Measurements from ENCODE around the gene TRAK1.

The TRAK1 gene

GRCh38 chr3:42188376-42188775 is 97.2 kb downstream of the TRAK1 start:
- DNase-seq (ENCODE audit: low read depth), result no peak
- TF ChIP-seq CTCF (IDR thresholded peaks at IDR 0.05; ENCODE audit: low read depth, low read length, missing control alignments), result no peak
- H3K4me3 ChIP-seq (ENCODE audit: low read depth, low read length), result no peak overlapping the region
- in situ Hi-C loops (cut with HindIII; ENCODE audit: low sequenced_read_pairs), result no loop called here

- no peak for DNase-seq (ENCODE audit: low read depth)
- H3K4me3 ChIP-seq (ENCODE audit: low read depth, low read length), result no peak overlapping the region
- in situ Hi-C loops (cut with HindIII; ENCODE audit: low sequenced_read_pairs), result no loop called here
- TF ChIP-seq CTCF (IDR thresholded peaks at IDR 0.05; ENCODE audit: low read depth, low read length, missing control alignments), result no peak
Observed at GRCh38 chr3:42189001-42189460, 97.9 kb downstream of the TRAK1 start.

GRCh38 chr3:42189736-42190135 is 98.6 kb downstream of the TRAK1 start:
- no peak overlapping the region for H3K4me3 ChIP-seq (ENCODE audit: low read depth, low read length)
- in situ Hi-C loops (cut with HindIII; ENCODE audit: low sequenced_read_pairs), result no loop called here
- no peak for TF ChIP-seq CTCF (IDR thresholded peaks at IDR 0.05; ENCODE audit: low read depth, low read length, missing control alignments)
- DNase-seq (ENCODE audit: low read depth), result peak; percentile 37

- H3K4me3 ChIP-seq (ENCODE audit: low read depth, low read length), result no peak overlapping the region
- in situ Hi-C loops (cut with HindIII; ENCODE audit: low sequenced_read_pairs), result no loop called here
- TF ChIP-seq CTCF (IDR thresholded peaks at IDR 0.05; ENCODE audit: low read depth, low read length, missing control alignments), result peak; percentile 88
- peak; percentile 39 for DNase-seq (ENCODE audit: low read depth)
Observed at GRCh38 chr3:42190701-42191442, 99.7 kb downstream of the TRAK1 start.

- DNase-seq (ENCODE audit: low read depth), result no peak
- in situ Hi-C loops (cut with HindIII; ENCODE audit: low sequenced_read_pairs), result no loop called here
- TF ChIP-seq CTCF (IDR thresholded peaks at IDR 0.05; ENCODE audit: low read depth, low read length, missing control alignments), result no peak
- H3K4me3 ChIP-seq (ENCODE audit: low read depth, low read length), result no peak overlapping the region
Observed at GRCh38 chr3:42191443-42191747, 100.2 kb downstream of the TRAK1 start.

- no peak for DNase-seq (ENCODE audit: low read depth)
- in situ Hi-C loops (cut with HindIII; ENCODE audit: low sequenced_read_pairs), result no loop called here
- H3K4me3 ChIP-seq (ENCODE audit: low read depth, low read length), result no peak overlapping the region
- no peak for TF ChIP-seq CTCF (IDR thresholded peaks at IDR 0.05; ENCODE audit: low read depth, low read length, missing control alignments)
Observed at GRCh38 chr3:42192334-42193200, 101.4 kb downstream of the TRAK1 start.
